DMS79 (cell line): ENCODE data around the gene FZD10.

Experiments used
- DNase-seq: peaks from one replicate; lab custom pipeline; 2025; lab: John Stamatoyannopoulos, UW

Gene FZD10

GRCh38 chr12:130162267-130162666 is at the start of gene FZD10:
TSS of gene FZD10 (plus strand) at chr12:130162464. CDS start at chr12:130162943, 479 bp downstream.
- DNase-seq: no peak

DNA sequence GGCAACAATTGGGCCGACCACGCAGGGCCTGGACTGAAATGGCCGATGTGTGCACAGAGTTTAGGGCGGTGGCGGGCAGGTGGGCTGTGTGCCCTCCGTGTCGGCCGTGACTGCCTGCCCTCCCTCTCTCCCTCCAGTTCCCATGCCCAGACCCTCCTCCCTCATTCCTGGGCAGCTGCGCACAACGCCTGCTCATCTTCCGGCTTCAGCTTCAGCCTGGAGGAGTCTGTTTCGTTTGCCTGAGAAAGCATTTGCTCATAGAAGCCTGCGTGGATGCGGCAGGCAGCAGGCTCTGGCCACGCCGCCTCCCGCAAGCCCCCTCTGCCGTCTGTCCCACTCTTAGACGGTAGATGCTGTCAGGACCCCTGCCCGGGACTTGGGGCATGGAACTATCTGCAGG is 47.3 kb upstream of the FZD10 start:
- DNase-seq: no peak

DNA sequence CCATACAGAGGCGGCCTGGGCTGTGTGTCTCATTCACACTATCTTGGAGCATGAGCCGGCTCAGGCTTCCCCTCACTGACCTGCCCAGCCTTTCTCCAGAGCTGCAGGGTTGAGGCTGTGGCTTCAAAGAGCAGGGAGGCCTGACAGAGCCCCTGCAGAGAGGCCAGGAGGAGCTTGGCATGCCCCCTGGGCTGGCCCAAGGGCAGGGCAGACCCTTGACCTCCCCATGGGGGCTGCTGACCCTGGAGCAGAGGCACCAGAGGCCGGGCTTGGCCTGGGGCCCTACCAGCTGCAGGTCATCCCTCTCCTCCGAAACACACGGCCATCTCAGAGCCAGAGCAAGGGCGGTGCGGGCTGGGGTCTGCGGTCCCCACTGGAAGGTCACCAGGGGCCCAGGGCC is 46.6 kb upstream of the FZD10 start:
- no peak for DNase-seq

- DNase-seq: no peak
Measured at GRCh38 chr12:130116791-130117190, 45.5 kb upstream of the FZD10 start.

DNA sequence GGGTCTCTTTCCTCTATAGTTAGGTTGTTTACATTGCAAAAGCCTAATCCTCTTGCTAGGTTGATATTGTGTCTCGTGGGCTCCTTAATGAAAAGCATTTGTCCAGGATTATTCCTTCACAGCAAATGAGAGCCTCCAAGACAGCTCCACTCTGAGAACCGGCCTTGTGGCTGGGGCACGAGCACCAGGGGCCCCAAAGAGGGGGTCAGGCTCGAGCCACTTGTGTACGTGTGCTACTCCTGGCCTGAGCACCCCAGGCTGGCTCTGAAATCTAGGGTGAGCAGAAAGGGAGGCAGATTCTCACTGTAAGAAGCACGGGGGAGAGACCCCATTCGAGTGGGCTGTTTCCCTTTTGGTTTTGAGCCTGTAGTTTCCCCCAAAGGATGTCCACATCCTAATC is 45.0 kb upstream of the FZD10 start:
- DNase-seq: no peak

GRCh38 chr12:130117701-130118100 is 44.6 kb upstream of the FZD10 start:
- no peak for DNase-seq

- no peak for DNase-seq
Measured at GRCh38 chr12:130118181-130118580, 44.1 kb upstream of the FZD10 start.

- DNase-seq: no peak
Measured at GRCh38 chr12:130119241-130119861, 42.9 kb upstream of the FZD10 start.

DNA sequence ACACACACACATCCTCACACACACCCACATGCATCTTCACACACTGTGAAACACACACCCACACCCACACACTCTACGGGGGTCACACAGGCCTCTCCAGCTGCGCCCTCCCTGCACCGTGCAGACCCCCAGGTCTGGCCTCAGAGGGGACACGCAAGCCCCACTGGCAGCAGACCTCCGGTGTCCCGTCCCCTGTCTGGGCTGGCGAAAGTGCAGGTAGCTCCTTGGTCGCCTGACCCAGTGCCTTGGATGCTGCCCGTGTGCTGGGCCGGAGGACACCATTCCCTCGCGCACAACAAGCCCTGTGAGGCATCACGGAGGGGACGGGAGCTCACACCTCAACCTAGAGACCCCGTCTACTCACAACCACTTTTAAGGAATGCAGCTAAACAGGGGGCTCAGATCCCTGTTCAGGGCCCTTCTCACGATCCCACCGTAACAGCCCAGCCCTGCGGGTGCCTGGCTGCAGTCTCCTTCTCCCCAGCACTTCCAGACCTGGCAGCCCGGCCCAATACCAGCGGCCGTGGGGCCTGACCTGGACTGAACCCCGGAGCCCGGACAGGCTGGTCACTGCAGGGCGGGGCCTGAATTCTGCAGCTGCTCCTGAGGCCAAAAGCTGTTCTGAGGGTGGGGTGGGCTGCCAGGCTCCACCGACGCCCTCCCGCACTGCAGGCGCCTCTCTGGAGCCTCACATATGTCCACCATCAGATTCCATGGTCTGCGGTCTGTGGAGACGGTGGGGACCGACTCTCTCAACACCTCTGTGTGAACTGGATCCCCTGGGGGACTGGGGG is 42.1 kb upstream of the FZD10 start:
- no peak for DNase-seq

DNA sequence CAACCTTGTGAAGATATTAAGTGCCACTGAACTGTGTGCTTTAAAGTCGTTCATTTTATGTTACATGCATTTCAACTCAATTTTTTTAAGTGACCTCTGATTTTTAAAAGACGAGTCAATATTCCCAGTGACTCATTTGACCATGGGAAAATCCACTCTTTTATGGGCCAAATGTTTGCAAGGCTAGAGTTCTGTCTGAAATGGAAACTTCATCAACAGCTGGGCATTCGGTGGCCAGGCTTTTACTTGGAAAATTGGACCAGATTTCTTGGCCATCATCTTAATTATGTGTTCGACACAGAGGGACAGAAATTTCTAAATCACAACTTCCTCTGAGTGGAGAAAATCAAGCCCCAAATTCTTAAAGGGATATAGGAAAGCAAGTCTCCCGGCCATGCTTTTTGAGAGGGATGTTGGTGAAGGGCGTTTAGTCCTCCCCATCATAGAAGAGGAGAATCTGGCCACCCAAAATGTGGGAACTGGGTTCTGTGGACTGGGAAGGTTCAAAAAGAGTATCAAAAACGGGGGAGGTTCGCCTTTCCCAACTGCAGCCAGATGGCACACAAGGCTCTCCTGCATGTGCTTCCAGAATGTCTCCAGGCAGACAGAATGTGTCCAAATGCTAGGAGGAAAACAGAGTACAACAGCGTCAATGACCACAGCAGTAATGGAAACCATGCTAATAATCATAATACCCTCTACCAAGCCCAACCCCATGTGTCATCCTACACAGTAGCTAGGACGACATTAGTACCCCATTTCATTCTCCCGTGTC is 40.9 kb upstream of the FZD10 start:
- no peak for DNase-seq

DNA sequence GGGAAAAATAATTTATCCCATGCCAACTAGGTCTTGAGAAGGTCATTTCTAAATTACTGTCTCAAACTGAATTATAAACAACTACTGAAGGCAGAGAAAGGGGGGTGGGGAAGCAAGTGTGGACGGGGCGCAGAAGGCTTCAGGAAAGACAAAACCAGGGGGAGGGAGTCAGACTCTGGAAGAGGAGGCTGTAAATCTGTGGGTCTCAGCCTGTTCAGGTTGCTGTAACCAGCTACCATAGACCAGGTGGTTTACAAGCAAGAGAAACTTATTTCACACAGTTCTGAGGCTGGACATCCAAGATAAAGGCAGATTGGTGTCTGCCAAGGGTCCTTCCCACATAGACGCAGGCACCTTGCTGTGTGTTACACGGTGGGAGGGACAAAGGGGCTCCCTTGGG is 39.9 kb upstream of the FZD10 start:
- no peak for DNase-seq

DNA sequence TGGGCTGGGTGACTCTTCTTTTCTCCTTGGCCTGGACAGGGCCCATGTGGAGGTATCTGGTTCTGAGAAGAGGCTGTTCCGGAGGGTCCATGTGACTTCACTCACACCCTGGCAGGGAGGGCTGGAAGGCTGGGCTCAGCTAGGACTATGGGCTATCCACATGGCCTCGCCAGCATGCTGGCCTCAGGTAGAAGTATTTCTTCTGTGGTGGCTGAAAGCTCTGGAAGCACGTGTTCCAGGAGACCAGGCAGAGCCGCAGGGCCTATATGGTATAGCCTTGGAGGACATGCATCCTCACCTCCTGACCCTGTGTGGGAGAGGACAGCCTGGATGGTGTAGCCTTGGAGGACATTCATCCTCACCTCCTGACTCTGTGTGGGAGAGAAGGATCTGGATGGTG is 38.2 kb upstream of the FZD10 start:
- DNase-seq: no peak

- no peak for DNase-seq
Measured at GRCh38 chr12:130124605-130125244, 37.5 kb upstream of the FZD10 start.

DNA sequence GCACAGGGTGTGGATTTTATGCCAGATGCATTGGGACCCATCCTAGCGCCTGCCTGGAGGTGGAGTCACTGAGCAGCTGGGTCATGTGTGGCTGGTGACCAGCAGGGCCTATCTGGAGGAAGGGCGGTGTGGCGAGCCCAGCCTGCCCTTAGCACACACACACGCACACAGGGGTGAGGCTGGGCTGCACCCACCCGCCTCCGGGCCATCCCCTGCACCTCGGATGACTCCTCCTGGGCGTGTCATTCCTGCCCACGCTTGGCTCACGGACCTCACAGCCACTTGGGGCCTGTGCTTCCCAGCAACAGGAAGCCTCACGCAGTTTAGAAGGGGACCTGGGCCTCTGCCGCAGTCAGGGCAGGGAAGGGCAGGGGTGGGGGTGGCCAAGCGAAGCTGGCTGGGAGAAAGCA is 36.2 kb upstream of the FZD10 start:
- DNase-seq: no peak

GRCh38 chr12:130127532-130127911 is 34.7 kb upstream of the FZD10 start:
- DNase-seq: no peak

DNA sequence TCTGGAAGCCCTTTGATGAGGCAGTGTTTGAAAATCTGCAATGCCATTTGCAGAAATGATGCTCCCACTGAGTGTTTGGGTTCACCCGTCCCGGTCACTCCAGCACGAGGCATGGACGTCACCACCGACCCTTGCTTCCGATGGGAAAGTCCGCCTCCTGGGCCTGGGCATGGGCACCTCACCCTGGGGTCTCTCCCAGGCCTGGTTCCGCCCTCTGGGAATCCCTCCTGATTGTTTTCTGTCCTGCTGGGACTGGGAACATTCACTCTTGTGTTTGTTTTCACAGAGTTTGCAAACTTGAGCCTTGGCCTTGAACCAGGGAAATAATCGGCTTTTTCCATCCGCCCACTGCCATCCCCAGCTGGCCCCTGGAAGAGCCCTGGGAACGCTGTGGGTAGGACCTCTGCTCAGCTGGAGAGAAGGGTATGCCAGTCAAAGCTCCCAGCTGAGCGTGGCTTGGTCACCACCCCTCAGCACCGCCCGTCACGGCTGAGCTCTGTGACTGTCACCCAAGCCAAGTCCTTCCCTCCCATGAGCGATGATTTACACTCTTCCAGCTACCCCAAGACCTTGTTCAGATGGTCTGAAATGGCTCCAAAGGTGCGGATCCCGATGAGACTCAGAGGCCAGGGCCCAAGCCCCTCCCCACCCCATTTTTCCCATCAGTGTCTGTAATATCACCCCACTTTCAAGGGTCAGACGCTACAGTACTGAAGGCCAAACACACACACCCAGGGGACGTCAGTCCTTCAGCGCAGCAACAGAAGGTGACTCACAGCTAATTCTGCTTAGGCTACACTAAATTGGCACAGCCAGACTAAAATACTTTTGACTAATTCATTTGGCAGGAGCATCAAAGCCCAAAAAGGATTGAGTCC is 34.1 kb upstream of the FZD10 start:
- no peak for DNase-seq

DNA sequence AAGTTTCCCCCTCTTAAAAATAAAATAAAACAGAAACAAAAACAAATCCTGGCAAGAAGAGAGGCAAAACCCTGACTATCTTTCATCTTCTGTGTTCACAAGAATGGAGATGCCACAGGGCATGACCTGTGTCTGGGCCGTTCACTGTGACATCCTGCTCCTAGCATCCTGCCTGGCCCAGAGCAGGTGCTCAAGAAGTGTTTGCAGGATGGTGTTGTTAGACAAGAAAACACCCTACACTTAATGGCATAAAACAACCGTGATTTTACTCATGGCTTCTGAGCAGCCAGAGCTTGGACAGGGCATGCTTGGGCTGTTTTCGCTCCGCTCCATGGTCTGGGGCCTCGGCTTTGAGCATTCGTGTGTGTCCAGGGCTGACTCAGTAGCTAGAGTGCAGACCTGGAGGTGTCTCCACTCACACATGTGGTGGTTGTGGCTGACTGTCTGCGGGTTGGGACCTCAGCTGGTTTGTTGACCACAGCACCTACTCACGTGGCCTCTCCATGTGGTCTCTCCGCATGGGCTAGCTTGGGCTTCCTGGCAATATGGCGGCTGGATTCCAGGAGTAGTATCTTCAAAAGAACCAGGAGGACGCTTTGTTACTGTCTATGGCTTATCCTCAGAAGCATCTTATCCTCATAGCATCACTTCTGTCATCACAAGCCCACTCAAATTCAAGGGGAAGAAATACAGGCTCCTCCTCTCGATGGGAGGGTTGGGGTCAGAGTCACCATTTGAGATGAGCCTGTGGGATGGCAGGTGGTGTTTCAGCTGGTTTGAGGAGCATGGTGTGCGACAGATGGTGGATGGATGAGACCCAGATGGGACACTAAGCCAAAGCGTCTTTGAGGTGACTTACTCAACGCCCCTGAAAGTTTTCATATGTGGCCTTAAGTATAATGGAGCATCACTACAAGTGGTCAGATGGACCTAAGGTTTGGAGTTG is 33.2 kb upstream of the FZD10 start:
- DNase-seq: no peak

DNA sequence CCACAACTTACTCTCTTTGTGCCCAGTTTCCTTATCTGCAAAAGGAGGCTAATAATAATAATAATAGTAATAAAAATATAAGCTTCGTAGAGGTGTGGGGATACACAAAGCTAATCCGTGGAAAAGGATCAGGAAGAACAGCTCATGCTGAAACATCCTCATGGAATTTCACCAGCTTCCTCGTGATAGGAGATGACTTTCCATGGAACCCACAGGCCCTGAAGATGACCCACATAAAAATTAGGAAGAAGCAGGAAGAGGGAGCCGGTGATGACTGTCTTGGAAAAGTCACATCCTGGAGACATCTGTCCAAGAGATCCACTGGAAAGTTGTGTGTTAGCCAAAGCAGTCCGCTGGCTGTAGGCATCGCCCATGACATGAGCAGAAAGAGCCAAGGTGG is 31.9 kb upstream of the FZD10 start:
- no peak for DNase-seq

DNA sequence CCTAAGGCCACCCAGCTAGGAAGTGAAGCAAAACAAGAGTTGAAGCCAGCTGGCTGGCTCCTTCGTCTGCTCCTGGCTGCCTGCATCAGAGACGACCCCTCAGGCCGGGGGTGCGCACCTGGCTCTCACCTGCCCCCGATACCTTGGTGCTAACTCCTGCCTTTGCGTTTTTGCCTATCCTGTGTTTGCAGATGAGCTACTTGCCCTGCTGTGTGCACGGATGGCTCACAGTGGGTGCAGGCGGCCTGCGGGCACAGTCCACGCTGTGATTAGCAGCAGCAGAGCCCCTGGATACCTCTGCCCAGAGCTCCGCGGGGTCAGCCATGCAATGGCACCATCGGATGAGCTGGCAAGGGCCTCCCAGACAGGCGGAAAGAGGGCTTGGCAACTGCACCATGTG is 31.2 kb upstream of the FZD10 start:
- DNase-seq: no peak

GRCh38 chr12:130131801-130132200 is 30.5 kb upstream of the FZD10 start:
- DNase-seq: no peak
